Effector memory CD4-positive, alpha-beta T cell (primary cell): ENCODE data around the gene ITGAL.
"Not testable (repeated sequence)": the region's sequence is repeated elsewhere in the genome, so short reads cannot be mapped to it uniquely, and the experiment has no call there.

ENCODE experiments used
- DNase-seq, 3 donors: peaks; one replicate each; pipeline ENCODE4 v3.0.0-alpha.2; 2020
- H3K27ac ChIP-seq: 2 replicates; pipeline ENCODE4 v1.7.0; 2013; ENCODE audit warnings: mild to moderate bottlenecking, low read length, moderate library complexity; ENCODE audit not compliant: insufficient read depth, poor library complexity, severe bottlenecking
- H3K27me3 ChIP-seq: replicated peaks from 2 replicates; pipeline ENCODE4 v1.7.0; 2013; ENCODE audit warnings: mild to moderate bottlenecking, low read length; ENCODE audit not compliant: insufficient read depth, control insufficient read depth, poor library complexity, severe bottlenecking
- H3K36me3 ChIP-seq: 2 replicates; pipeline ENCODE4 v1.7.0; 2013; ENCODE audit warnings: mild to moderate bottlenecking, low read length, moderate library complexity; ENCODE audit not compliant: control insufficient read depth, insufficient read depth
- H3K4me1 ChIP-seq: 2 replicates; pipeline ENCODE4 v1.7.0; 2013; ENCODE audit warnings: low read length, mild to moderate bottlenecking; ENCODE audit not compliant: control insufficient read depth, insufficient read depth, poor library complexity, severe bottlenecking
- H3K4me3 ChIP-seq: 2 replicates; pipeline ENCODE4 v1.7.0; 2013; ENCODE audit warnings: low read length, low read depth, mild to moderate bottlenecking; ENCODE audit not compliant: insufficient read depth, poor library complexity, severe bottlenecking
- H3K9me3 ChIP-seq: 2 replicates; pipeline ENCODE4 v1.7.0; 2013; ENCODE audit warnings: mild to moderate bottlenecking, low read length, moderate library complexity; ENCODE audit not compliant: control insufficient read depth

ITGAL gene

GRCh38 chr16:30511509-30511908, 39.0 kb downstream of the ITGAL start:
- H3K4me3 ChIP-seq, result no peak overlapping the region
- H3K27ac ChIP-seq, result peak overlapping the region; percentile 16
- peaks cover 83% of the 10 kb centered on the region for H3K36me3 ChIP-seq
- H3K27me3 ChIP-seq, result no peaks in the 10 kb centered on the region
- H3K9me3 ChIP-seq, result no peaks in the 10 kb centered on the region
- no peak for DNase-seq
- H3K4me1 ChIP-seq, result no peaks in the 10 kb centered on the region

GRCh38 chr16:30515275-30515674, 42.7 kb downstream of the ITGAL start:
- H3K27ac ChIP-seq, result no peak overlapping the region
- H3K4me1 ChIP-seq, result no peaks in the 10 kb centered on the region
- H3K36me3 ChIP-seq, result peaks cover 95% of the 10 kb centered on the region
- H3K9me3 ChIP-seq, result no peaks in the 10 kb centered on the region
- no peaks in the 10 kb centered on the region for H3K27me3 ChIP-seq
- no peak for DNase-seq
- no peak overlapping the region for H3K4me3 ChIP-seq

GRCh38 chr16:30518552-30518951, 46.0 kb downstream of the ITGAL start:
- Histone ChIP-seq H3K9me3 (no peaks in the 10 kb centered on the region), H3K4me3 (no peak overlapping the region), H3K36me3 (peaks cover 78% of the 10 kb centered on the region), H3K4me1 (no peaks in the 10 kb centered on the region), H3K27ac (no peak overlapping the region), H3K27me3 (no peaks in the 10 kb centered on the region)
- no peak for DNase-seq

GRCh38 chr16:30519120-30520049, 46.8 kb downstream of the ITGAL start:
- Histone ChIP-seq H3K4me3 (no peak overlapping the region), H3K27ac (no peak overlapping the region), H3K36me3 (peaks cover 73% of the 10 kb centered on the region), H3K4me1 (no peaks in the 10 kb centered on the region), H3K27me3 (no peaks in the 10 kb centered on the region), H3K9me3 (no peaks in the 10 kb centered on the region)
- no peak for DNase-seq

GRCh38 chr16:30521476-30521872, 48.9 kb downstream of the ITGAL start:
- Histone ChIP-seq H3K27me3 (no peaks in the 10 kb centered on the region), H3K9me3 (no peaks in the 10 kb centered on the region), H3K27ac (no peak overlapping the region), H3K36me3 (peaks cover 53% of the 10 kb centered on the region), H3K4me1 (peaks cover 4% of the 10 kb centered on the region), H3K4me3 (no peak overlapping the region)
- no peak for DNase-seq

- Histone ChIP-seq H3K36me3 (peaks cover 47% of the 10 kb centered on the region), H3K4me3 (no peak overlapping the region), H3K9me3 (no peaks in the 10 kb centered on the region), H3K27ac (no peak overlapping the region), H3K27me3 (no peaks in the 10 kb centered on the region), H3K4me1 (peaks cover 4% of the 10 kb centered on the region)
- DNase-seq, result no peak
Measured at GRCh38 chr16:30521873-30522641, 49.5 kb downstream of the ITGAL start.

GRCh38 chr16:30522702-30523463, 50.3 kb downstream of the ITGAL start:
- not testable (repeated sequence) for DNase-seq

GRCh38 chr16:30523768-30524574, 51.4 kb downstream of the ITGAL start:
- Histone ChIP-seq H3K36me3 (peaks cover 28% of the 10 kb centered on the region), H3K27me3 (no peaks in the 10 kb centered on the region), H3K9me3 (no peaks in the 10 kb centered on the region), H3K4me1 (peaks cover 12% of the 10 kb centered on the region), H3K4me3 (no peak overlapping the region), H3K27ac (no peak overlapping the region)
- DNase-seq, result no peak

More at GRCh38 chr16:30522702-30523463, 50.3 kb downstream of the ITGAL start:
- H3K9me3 ChIP-seq, H3K27me3 ChIP-seq, H3K4me3 ChIP-seq, H3K27ac ChIP-seq: not testable (repeated sequence)
- H3K4me1 ChIP-seq, result peaks cover 12% of the 10 kb centered on the region
- H3K36me3 ChIP-seq, result peaks cover 39% of the 10 kb centered on the region
